NCI-H1105 treated with DMSO at 0.1 percent for 48 hours (cell line): ENCODE data around the gene PLAAT2.
"Not testable (repeated sequence)": the region's sequence is repeated elsewhere in the genome, so short reads cannot be mapped to it uniquely, and the experiment has no call there.

ENCODE experiments used
- DNase-seq: peaks from one replicate; lab custom pipeline; 2025; lab: John Stamatoyannopoulos, UW

Gene PLAAT2

GRCh38 chr11:63578882-63579281 lies 15.7 kb upstream of the PLAAT2 start:
- not testable (repeated sequence) for DNase-seq

GRCh38 chr11:63574856-63575602 lies 11.8 kb upstream of the PLAAT2 start:
- no peak for DNase-seq

GRCh38 chr11:63573881-63574855 lies 11.0 kb upstream of the PLAAT2 start:
- peak; percentile 38 for DNase-seq

- no peak for DNase-seq
Measured at GRCh38 chr11:63572026-63572688, 9.0 kb upstream of the PLAAT2 start.

GRCh38 chr11:63569570-63569969 lies 6.4 kb upstream of the PLAAT2 start:
- no peak for DNase-seq

- DNase-seq: no peak
Measured at GRCh38 chr11:63567044-63567840, 4.1 kb upstream of the PLAAT2 start.

GRCh38 chr11:63564784-63565350 lies 1.7 kb upstream of the PLAAT2 start:
- no peak for DNase-seq

- DNase-seq: peak; percentile 51
Measured at GRCh38 chr11:63564056-63564774, 1.0 kb upstream of the PLAAT2 start.

- DNase-seq: no peak
Measured at GRCh38 chr11:63560506-63561180, 2.5 kb downstream of the PLAAT2 start.

GRCh38 chr11:63558459-63559157 lies 4.6 kb downstream of the PLAAT2 start:
- no peak for DNase-seq

GRCh38 chr11:63557570-63557969 lies 5.6 kb downstream of the PLAAT2 start:
- DNase-seq: no peak

GRCh38 chr11:63556404-63557013 lies 6.7 kb downstream of the PLAAT2 start:
- DNase-seq: no peak

GRCh38 chr11:63554877-63555223 lies 8.3 kb downstream of the PLAAT2 start:
- DNase-seq: no peak

- DNase-seq: no peak
Measured at GRCh38 chr11:63553759-63554158, 9.4 kb downstream of the PLAAT2 start.

- no peak for DNase-seq
Measured at GRCh38 chr11:63552921-63553320, 10.3 kb downstream of the PLAAT2 start.

- DNase-seq: no peak
Measured at GRCh38 chr11:63551889-63552266, 11.3 kb downstream of the PLAAT2 start.

GRCh38 chr11:63551091-63551888 lies 11.9 kb downstream of the PLAAT2 start:
- no peak for DNase-seq

GRCh38 chr11:63550156-63550700 lies 13.0 kb downstream of the PLAAT2 start:
- DNase-seq: not testable (repeated sequence)
